IPS DF 4.7 (cell line): ENCODE measurements around the gene SLC5A6.

ENCODE experiments used
- DNase-seq: peaks from one replicate; pipeline ENCODE4 v3.0.0-alpha.2; 2013; ENCODE audit warnings: low spot score; ENCODE audit errors: extremely low read depth

SLC5A6 gene

GRCh38 chr2:27175330-27175729 is 36.7 kb downstream of the SLC5A6 start:
- no peak for DNase-seq

GRCh38 chr2:27174638-27175037 is 37.4 kb downstream of the SLC5A6 start:
- no peak for DNase-seq

DNA sequence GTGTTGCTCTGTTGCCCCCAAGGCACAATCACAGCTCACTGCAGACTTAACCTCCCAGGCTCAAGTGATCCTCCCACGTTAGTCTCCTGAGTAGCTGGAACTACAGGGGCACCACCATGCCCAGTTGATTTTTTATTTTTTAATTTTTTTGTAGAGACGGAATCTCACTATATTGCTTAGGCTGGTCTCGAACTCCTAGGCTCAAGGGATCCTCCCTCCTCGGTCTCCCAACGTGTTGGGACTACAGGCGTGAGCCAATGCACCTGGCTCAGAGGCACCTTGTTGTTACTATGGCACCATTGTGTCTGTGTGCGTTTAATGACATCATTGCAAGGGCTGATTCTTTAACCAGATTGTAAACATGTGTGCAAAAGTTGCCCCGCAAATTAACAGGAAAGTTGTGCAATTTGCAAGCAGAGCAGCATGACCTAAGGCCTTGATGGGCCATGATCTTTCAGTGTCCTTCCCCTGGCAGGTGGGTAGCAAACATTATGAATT is 40.7 kb downstream of the SLC5A6 start:
- no peak for DNase-seq

GRCh38 chr2:27170581-27171337 is 41.3 kb downstream of the SLC5A6 start:
- no peak for DNase-seq

- no peak for DNase-seq
Measured at GRCh38 chr2:27164960-27165763, 46.9 kb downstream of the SLC5A6 start.

DNA sequence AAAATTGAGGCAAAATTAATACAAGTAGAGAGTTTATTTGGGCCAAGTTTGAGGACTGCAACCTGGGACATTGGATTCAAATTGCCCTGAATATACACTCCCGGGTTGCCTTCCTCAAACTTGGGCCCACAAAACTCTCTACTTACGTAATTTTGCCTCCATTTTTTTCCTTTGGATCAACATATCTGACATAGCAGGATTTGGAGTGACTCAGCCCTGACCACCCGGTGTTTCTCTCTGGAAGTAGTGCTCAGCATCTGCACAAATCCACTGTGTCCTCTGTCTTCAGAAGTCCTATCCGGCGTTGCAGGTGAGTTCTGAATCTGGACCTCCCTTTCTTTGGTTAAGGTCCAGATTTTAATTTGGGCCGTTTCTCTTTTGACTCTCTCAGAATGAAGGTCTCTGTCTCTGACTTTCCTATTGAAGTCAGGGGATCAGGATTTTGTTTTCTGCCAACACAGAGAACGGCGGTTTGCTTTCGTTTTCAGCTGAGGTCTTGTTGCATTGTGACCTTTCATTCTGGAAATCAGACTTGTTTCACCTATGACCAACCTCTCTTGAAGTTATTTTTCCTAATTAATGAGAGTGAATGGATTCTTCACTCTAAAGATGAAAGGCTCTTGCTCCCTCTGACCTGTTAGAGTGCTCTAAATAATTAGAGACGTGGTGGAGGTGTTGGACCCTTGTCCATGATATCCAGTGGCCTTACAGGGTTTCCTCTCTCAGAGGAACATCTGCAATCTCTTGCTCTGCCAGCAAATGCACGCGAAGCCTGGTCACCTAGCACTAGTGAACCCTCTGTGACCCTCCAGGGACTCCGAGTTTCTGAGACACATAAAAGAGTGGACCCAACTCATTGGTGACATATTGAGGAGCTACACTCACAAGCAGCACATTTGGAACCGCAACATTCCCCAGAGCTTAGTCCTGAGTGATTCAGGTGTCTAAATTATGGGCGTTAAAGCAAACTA is 49.6 kb downstream of the SLC5A6 start:
- DNase-seq, result no peak

DNA sequence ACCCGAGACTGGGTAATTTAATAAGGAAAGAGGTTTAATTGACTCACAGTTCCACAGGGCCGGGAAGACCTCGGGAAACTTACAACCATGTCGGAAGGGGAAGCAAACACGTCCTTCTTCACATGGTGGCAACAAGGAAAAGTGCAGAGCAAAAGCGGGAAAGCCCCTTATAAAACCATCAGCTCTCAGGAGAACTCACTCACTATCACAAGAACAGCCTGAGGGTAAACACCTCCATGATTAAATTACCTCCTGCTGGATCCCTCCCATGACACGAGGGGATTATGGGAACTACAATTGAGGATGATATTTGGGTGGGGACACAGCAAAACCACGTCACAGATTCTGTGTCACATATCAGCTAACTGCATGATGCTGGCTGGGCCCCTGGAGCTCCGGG is 51.9 kb downstream of the SLC5A6 start:
- no peak for DNase-seq

- DNase-seq, result no peak
Measured at GRCh38 chr2:27159271-27159670, 52.8 kb downstream of the SLC5A6 start.

GRCh38 chr2:27158468-27158867 is 53.6 kb downstream of the SLC5A6 start:
- DNase-seq, result no peak

DNA sequence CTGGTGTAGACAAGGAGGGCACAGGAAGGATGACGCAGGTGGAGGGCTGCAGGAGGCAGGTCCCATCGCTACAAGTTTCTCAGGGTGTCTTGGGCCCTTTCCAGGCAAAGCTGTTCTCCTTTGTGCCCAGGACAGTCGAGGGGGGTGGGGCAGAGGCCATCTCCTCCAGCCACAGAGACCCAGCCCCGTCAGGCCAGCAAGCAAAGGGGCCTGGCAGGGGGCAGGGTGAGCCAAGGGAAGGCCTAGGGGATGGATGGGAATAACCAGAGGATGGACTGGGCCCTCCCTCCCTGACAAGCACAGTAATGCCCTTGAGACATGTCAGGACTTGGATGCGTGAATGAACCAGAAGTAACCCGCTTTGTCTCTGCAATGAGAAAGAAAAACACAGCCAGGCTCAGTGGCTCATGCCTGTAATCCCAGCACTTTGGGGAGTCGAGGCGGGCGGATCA is 57.0 kb downstream of the SLC5A6 start:
- DNase-seq, result no peak

DNA sequence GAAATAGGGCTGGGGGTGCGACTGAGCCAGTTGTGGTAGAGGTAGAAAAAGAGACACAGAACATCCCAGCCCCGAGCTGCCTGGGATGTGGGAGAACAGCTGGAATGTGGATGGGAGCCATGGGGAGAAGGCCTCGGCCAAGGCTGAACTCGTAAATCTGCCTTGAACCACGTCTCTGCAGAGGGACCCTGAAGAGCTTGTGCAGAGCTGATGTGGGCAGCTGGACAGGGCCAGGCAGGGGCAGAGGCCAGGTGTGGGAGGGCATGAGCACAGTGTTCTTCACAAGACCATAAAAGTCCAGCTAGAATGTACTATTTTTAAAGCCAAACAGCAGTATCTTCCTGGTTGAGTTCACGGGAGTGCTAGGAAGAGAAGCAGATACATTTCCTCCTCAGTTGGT is 57.6 kb downstream of the SLC5A6 start:
- no peak for DNase-seq

- no peak for DNase-seq
Measured at GRCh38 chr2:27152796-27153464, 59.1 kb downstream of the SLC5A6 start.

- DNase-seq, result no peak
Measured at GRCh38 chr2:27152102-27152795, 59.8 kb downstream of the SLC5A6 start.

- no peak for DNase-seq
Measured at GRCh38 chr2:27150639-27151230, 61.3 kb downstream of the SLC5A6 start.
